A204.1 (cell line): ENCODE data around the gene MN1.
"Not testable (repeated sequence)": the region's sequence is repeated elsewhere in the genome, so short reads cannot be mapped to it uniquely, and the experiment has no call there.

ENCODE experiments used
- FAIRE-seq: peaks from 2 replicates; lab custom pipeline; 2012; peaks lifted over from hg19 to GRCh38; lab: Jason Lieb, UNC

MN1 gene

GRCh38 chr22:27756212-27756660 lies 45.3 kb downstream of the MN1 start:
- no peak for FAIRE-seq

- FAIRE-seq = no peak
Measured at GRCh38 chr22:27755521-27756211, 45.9 kb downstream of the MN1 start.

- FAIRE-seq = no peak
Measured at GRCh38 chr22:27754888-27755480, 46.6 kb downstream of the MN1 start.

GRCh38 chr22:27754247-27754887 lies 47.2 kb downstream of the MN1 start:
- no peak for FAIRE-seq

GRCh38 chr22:27752771-27753170 lies 48.8 kb downstream of the MN1 start:
- FAIRE-seq = no peak

- FAIRE-seq = no peak
Measured at GRCh38 chr22:27752141-27752540, 49.4 kb downstream of the MN1 start.

GRCh38 chr22:27751277-27752070 lies 50.1 kb downstream of the MN1 start:
- FAIRE-seq = no peak

- FAIRE-seq = no peak
Measured at GRCh38 chr22:27750584-27751265, 50.8 kb downstream of the MN1 start.

GRCh38 chr22:27749597-27750225 lies 51.8 kb downstream of the MN1 start:
- FAIRE-seq = no peak

GRCh38 chr22:27748751-27749191 lies 52.8 kb downstream of the MN1 start:
- FAIRE-seq = no peak

- no peak for FAIRE-seq
Measured at GRCh38 chr22:27748349-27748748, 53.2 kb downstream of the MN1 start.

GRCh38 chr22:27747396-27748221 lies 53.9 kb downstream of the MN1 start:
- no peak for FAIRE-seq

GRCh38 chr22:27746918-27747317 lies 54.6 kb downstream of the MN1 start:
- FAIRE-seq = no peak

GRCh38 chr22:27745809-27746208 lies 55.7 kb downstream of the MN1 start:
- FAIRE-seq = no peak

- FAIRE-seq = no peak
Measured at GRCh38 chr22:27745154-27745553, 56.4 kb downstream of the MN1 start.

- FAIRE-seq = not testable (repeated sequence)
Measured at GRCh38 chr22:27744078-27744477, 57.5 kb downstream of the MN1 start.

- no peak for FAIRE-seq
Measured at GRCh38 chr22:27740202-27740748, 61.3 kb downstream of the MN1 start.

GRCh38 chr22:27737521-27737920 lies 64.0 kb downstream of the MN1 start:
- FAIRE-seq = no peak

GRCh38 chr22:27734066-27734465 lies 67.5 kb downstream of the MN1 start:
- no peak for FAIRE-seq

GRCh38 chr22:27732841-27733240 lies 68.7 kb downstream of the MN1 start:
- FAIRE-seq = no peak
